ENCODE measurements around the gene TMEM176A. TPM values are rescaled to one million over a fixed set of nuclear protein-coding genes. Genes with fewer than 3 reads are reported as not detected.

The TMEM176A gene
- total RNA-seq, 6 experiments from 2014 or later, result not detected

GRCh38 chr7:150842716-150843115 is 42.1 kb downstream of the TMEM176A start:
- TF ChIP-seq CTCF (IDR thresholded peaks at IDR 0.05), result no peak
- no peak overlapping the region for H3K27ac Mint-ChIP-seq
- H3K4me1 Mint-ChIP-seq (ENCODE audit: low read depth), result no peaks in the 10 kb centered on the region
- DNase-seq, result no peak
- H3K4me3 Mint-ChIP-seq, result no peak overlapping the region
- no peaks in the 10 kb centered on the region for H3K36me3 Mint-ChIP-seq (ENCODE audit: low read depth)
- H3K27me3 Mint-ChIP-seq (ENCODE audit: insufficient read depth), result peaks cover 8% of the 10 kb centered on the region
- no peaks in the 10 kb centered on the region for H3K9me3 Mint-ChIP-seq

- H3K36me3 Mint-ChIP-seq (ENCODE audit: low read depth), result no peaks in the 10 kb centered on the region
- peaks cover 9% of the 10 kb centered on the region for H3K27me3 Mint-ChIP-seq (ENCODE audit: insufficient read depth)
- no peak for TF ChIP-seq CTCF (IDR thresholded peaks at IDR 0.05)
- DNase-seq, result no peak
- H3K4me1 Mint-ChIP-seq (ENCODE audit: low read depth), result no peaks in the 10 kb centered on the region
- H3K4me3 Mint-ChIP-seq, result no peak overlapping the region
- no peaks in the 10 kb centered on the region for H3K9me3 Mint-ChIP-seq
- H3K27ac Mint-ChIP-seq, result no peak overlapping the region
Measured at GRCh38 chr7:150845421-150845861, 44.9 kb downstream of the TMEM176A start.

GRCh38 chr7:150846291-150847115 is 45.9 kb downstream of the TMEM176A start:
- no peak overlapping the region for H3K4me3 Mint-ChIP-seq
- no peak overlapping the region for H3K27ac Mint-ChIP-seq
- no peaks in the 10 kb centered on the region for H3K4me1 Mint-ChIP-seq (ENCODE audit: low read depth)
- peaks cover 9% of the 10 kb centered on the region for H3K27me3 Mint-ChIP-seq (ENCODE audit: insufficient read depth)
- TF ChIP-seq CTCF (IDR thresholded peaks at IDR 0.05), result no peak
- H3K36me3 Mint-ChIP-seq (ENCODE audit: low read depth), result no peaks in the 10 kb centered on the region
- no peaks in the 10 kb centered on the region for H3K9me3 Mint-ChIP-seq
- DNase-seq, result no peak

DNA sequence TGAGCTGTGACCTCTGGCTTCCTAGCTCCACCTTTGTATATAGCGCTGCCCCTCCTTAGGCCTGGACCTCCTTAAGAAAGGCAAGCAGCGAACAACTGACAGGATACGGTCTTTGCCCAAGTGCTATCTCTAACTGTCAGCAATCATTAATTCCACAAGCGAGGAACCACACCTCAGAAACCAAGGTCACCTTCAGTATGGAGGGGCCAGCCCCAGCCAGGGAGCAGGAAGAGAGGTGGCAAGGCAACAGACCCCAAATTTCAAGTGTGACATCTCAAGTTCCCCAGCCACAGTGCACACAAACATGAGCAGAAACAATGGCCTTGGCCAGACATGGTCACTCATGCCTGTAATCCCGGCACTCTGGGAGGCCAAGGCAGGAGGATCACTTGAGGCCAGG is 47.0 kb downstream of the TMEM176A start:
- H3K27me3 Mint-ChIP-seq (ENCODE audit: insufficient read depth), result peaks cover 12% of the 10 kb centered on the region
- no peak for TF ChIP-seq CTCF (IDR thresholded peaks at IDR 0.05)
- DNase-seq, result no peak
- H3K36me3 Mint-ChIP-seq (ENCODE audit: low read depth), result no peaks in the 10 kb centered on the region
- no peaks in the 10 kb centered on the region for H3K9me3 Mint-ChIP-seq
- H3K4me1 Mint-ChIP-seq (ENCODE audit: low read depth), result no peaks in the 10 kb centered on the region
- no peak overlapping the region for H3K4me3 Mint-ChIP-seq
- H3K27ac Mint-ChIP-seq, result no peak overlapping the region

DNA sequence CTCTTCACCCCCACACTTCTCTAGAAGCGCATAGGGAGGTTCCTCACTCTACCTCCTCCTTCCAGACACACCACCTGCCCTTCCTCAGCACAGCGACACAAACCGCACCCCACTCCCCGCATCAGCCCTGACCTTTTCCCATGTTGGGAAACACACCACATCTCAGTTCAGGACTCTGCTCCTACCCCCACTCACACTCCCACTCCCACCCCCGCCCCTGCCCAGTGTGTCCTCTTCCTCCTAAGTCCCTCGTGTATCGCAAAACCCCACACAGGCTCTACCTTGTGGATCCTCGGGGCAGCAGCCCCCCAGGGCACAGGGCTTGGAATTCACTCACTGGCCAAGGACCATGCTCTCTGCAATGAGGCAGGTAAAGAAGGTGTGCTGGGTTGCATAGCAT is 47.5 kb downstream of the TMEM176A start:
- H3K4me1 Mint-ChIP-seq (ENCODE audit: low read depth), result no peaks in the 10 kb centered on the region
- H3K4me3 Mint-ChIP-seq, result no peak overlapping the region
- no peak for DNase-seq
- no peaks in the 10 kb centered on the region for H3K9me3 Mint-ChIP-seq
- H3K36me3 Mint-ChIP-seq (ENCODE audit: low read depth), result no peaks in the 10 kb centered on the region
- H3K27me3 Mint-ChIP-seq (ENCODE audit: insufficient read depth), result peaks cover 13% of the 10 kb centered on the region
- no peak overlapping the region for H3K27ac Mint-ChIP-seq
- no peak for TF ChIP-seq CTCF (IDR thresholded peaks at IDR 0.05)
